CD14-positive monocyte (primary cell): ENCODE data around the gene CNTLN. TPM values are rescaled to one million over a fixed set of nuclear protein-coding genes. Genes with fewer than 3 reads are reported as not detected.

Source experiments
- DNase-seq, 3 donors: peaks; one replicate each; pipeline ENCODE4 v3.0.0-alpha.2; 2011 to 2022
- H2AFZ ChIP-seq: 2 replicates; pipeline ENCODE4 v1.6.0; 2012; ENCODE audit warnings: mild to moderate bottlenecking, low read depth, low read length, inconsistent platforms; ENCODE audit not compliant: insufficient read depth, poor library complexity, severe bottlenecking
- H3K27ac ChIP-seq, 2 donors: 1 replicate in 1 of 2; 2 replicates in 1 of 2; pipeline ENCODE4 v1.5.1; 2012 to 2013; ENCODE audit warnings: low read length in 2 of 2, control low read depth in 1 of 2, inconsistent platforms in 1 of 2, low read depth in 1 of 2, mild to moderate bottlenecking in 1 of 2
- H3K27me3 ChIP-seq, 2 donors: one replicate each; pipeline versions ENCODE4 v1.6.0 to v1.6.1; 2011 to 2013; ENCODE audit warnings: low read length in 2 of 2; ENCODE audit not compliant: control insufficient read depth in 2 of 2, insufficient read depth in 2 of 2
- H3K36me3 ChIP-seq, 2 donors: replicated peaks in 1 of 2; 1 replicate in 1 of 2; 2 replicates in 1 of 2; pipeline versions ENCODE4 v1.5.1 to v1.6.1; 2012 to 2013; ENCODE audit warnings: low read length in 2 of 2, control low read depth in 1 of 2, inconsistent platforms in 1 of 2, mild to moderate bottlenecking in 1 of 2; ENCODE audit not compliant: insufficient read depth in 2 of 2, control insufficient read depth in 1 of 2
- H3K4me1 ChIP-seq, 2 donors: 1 replicate in 1 of 2; 2 replicates in 1 of 2; pipeline versions ENCODE4 v1.5.1 to v1.6.1; 2012 to 2013; ENCODE audit warnings: low read length in 2 of 2, control low read depth in 1 of 2, inconsistent platforms in 1 of 2, mild to moderate bottlenecking in 1 of 2, moderate library complexity in 1 of 2; ENCODE audit not compliant: insufficient read depth in 2 of 2, control insufficient read depth in 1 of 2
- H3K4me2 ChIP-seq: replicated peaks from 2 replicates; pipeline ENCODE3; 2012; ENCODE audit warnings: low read length, moderate library complexity, mild to moderate bottlenecking; ENCODE audit not compliant: poor library complexity, severe bottlenecking; ENCODE audit errors: extremely low read depth
- H3K4me3 ChIP-seq, 3 experiments: fragments of 200-600 bp in 1 of 3; sonication (generic) in 1 of 3; replicated peaks in 1 of 3; 1 replicate in 2 of 3; 2 replicates in 1 of 3; pipeline ENCODE4 v1.5.1; 2011 to 2013; ENCODE audit warnings: low read length in 3 of 3, mild to moderate bottlenecking in 3 of 3, control low read depth in 2 of 3, low read depth in 2 of 3, inconsistent platforms in 1 of 3, moderate library complexity in 1 of 3
- H3K79me2 ChIP-seq: 2 replicates; pipeline ENCODE4 v1.6.0; 2012; ENCODE audit warnings: mild to moderate bottlenecking, control low read depth, inconsistent platforms, low read length, moderate library complexity; ENCODE audit not compliant: insufficient read depth
- H3K9ac ChIP-seq: 2 replicates; pipeline ENCODE4 v1.6.0; 2017; ENCODE audit warnings: low read length, mild to moderate bottlenecking; ENCODE audit not compliant: insufficient read depth, poor library complexity, severe bottlenecking
- H3K9me3 ChIP-seq, 2 donors: replicated peaks in 1 of 2; 1 replicate in 1 of 2; 2 replicates in 1 of 2; pipeline versions ENCODE4 v1.5.1 to v1.6.1; 2012 to 2013; ENCODE audit warnings: low read length in 2 of 2, control low read depth in 1 of 2; ENCODE audit not compliant: control insufficient read depth in 1 of 2, insufficient read depth in 1 of 2
- H4K20me1 ChIP-seq: 2 replicates; pipeline ENCODE4 v1.6.0; 2012; ENCODE audit warnings: mild to moderate bottlenecking, low read length, control low read depth, moderate library complexity; ENCODE audit not compliant: insufficient read depth
- H3K27ac Mint-ChIP-seq, 7 donors: one replicate each; pipeline ENCODE4 v1.8.0; 2020; ENCODE audit warnings: mild to moderate bottlenecking in 7 of 7, mixed read lengths in 7 of 7, moderate library complexity in 6 of 7, inconsistent platforms in 2 of 7
- H3K27me3 Mint-ChIP-seq, 3 donors: one replicate each; pipeline ENCODE4 v1.8.0; 2021 to 2022; ENCODE audit warnings: low read depth in 3 of 3, mild to moderate bottlenecking in 3 of 3, mixed read lengths in 3 of 3, moderate library complexity in 3 of 3, inconsistent platforms in 1 of 3
- H3K36me3 Mint-ChIP-seq, 2 donors: one replicate each; pipeline ENCODE4 v1.8.0; 2020; ENCODE audit warnings: mixed read lengths in 2 of 2, inconsistent platforms in 1 of 2, mild to moderate bottlenecking in 1 of 2
- H3K4me1 Mint-ChIP-seq: one replicate; pipeline ENCODE4 v1.8.0; 2020; ENCODE audit warnings: mild to moderate bottlenecking, mixed read lengths
- H3K4me3 Mint-ChIP-seq, 2 donors: one replicate each; pipeline ENCODE4 v1.8.0; 2020; ENCODE audit warnings: mild to moderate bottlenecking in 2 of 2, mixed read lengths in 2 of 2, moderate library complexity in 1 of 2
- H3K9me3 Mint-ChIP-seq, 7 donors: one replicate each; pipeline ENCODE4 v1.8.0; 2020 to 2022; ENCODE audit warnings: mixed read lengths in 7 of 7, mild to moderate bottlenecking in 6 of 7, moderate library complexity in 6 of 7, inconsistent platforms in 2 of 7
- WGBS: methylation state at CpG from one replicate; pipeline ENCODE4 v1.1.5; 2013; ENCODE audit warnings: missing lambda C conversion rate; ENCODE audit not compliant: insufficient coverage; 5-methylcytosine and 5-hydroxymethylcytosine counted together
- intact Hi-C, 2 donors: fragments of 100-400 bp; cut with micrococcal nuclease; formaldehyde crosslinking; loops; one replicate each; pipeline versions ENCODE4 v1.15.0 to v1.15.1; 2023
- polyA plus RNA-seq, 3 donors: library from polyadenylated mRNA; depleted of rRNA in 1 of 3; unstranded in 2 of 3; stranded (reverse) in 1 of 3; fragments of 300-500 nt in 2 of 3; fragments of >200 nt in 1 of 3; fragmentation: Illumina TruSeq in 2 of 3; gene quantifications; 1 replicate in 2 of 3; 2 replicates in 1 of 3; pipeline ENCODE4 v1.2.3, GENCODE V29; 2012 to 2021
- TF ChIP-seq, protein P1 (sequence below): fragments of 200-600 bp; IDR thresholded peaks from one replicate; pipeline ENCODE4 v1.8.0; 2022; ENCODE audit warnings: antibody characterized with exemption, mild to moderate bottlenecking

The CNTLN gene
- polyA plus RNA-seq, 3 donors, result 2.2 to 5.6 (median 4.0) TPM

DNA sequence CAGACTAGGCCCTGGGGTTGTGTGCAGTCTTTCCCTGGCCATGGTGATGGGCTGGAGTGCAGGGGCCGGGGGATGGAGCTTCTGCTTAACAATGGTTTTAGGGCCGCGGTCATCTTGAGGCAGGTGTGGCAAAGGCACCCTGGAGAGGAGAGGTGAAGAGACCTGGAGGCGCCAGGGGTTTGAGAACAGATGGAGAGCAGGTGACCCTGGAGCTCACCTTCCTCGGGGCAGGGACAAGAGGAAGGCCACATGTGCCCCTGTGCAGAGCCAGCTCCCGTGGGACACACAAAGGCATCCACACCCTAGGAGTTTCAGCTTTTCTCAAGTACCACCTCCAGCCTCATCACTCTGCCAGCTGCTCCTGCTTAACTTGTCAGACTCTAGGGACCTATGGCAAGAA is 397.6 kb downstream of the CNTLN start:
- no peaks in the 10 kb centered on the region for H3K36me3 ChIP-seq
- no peaks in the 10 kb centered on the region for H3K79me2 ChIP-seq
- Mint-ChIP-seq H3K27ac (no peak overlapping the region), H3K4me3 (no peak overlapping the region), H3K9me3 (no peaks in the 10 kb centered on the region), H3K36me3 (no peaks in the 10 kb centered on the region), H3K4me1 (no peaks in the 10 kb centered on the region), H3K27me3 (peaks cover 2 to 4% (median 2%) of the 10 kb centered on the region in 3 donors)
- H3K27me3 ChIP-seq, result no peaks in the 10 kb centered on the region
- H2AFZ ChIP-seq, result no peak overlapping the region
- no peak overlapping the region for H3K9ac ChIP-seq
- intact Hi-C loops, result no loop called here
- no peaks in the 10 kb centered on the region for H3K4me1 ChIP-seq
- H3K4me3 ChIP-seq, result no peak overlapping the region
- no peak for DNase-seq
- no peak overlapping the region for H3K27ac ChIP-seq
- no peaks in the 10 kb centered on the region for H4K20me1 ChIP-seq
- 80% methylated on average over 6 of the region's 6 CpGs for WGBS
- H3K9me3 ChIP-seq, result no peaks in the 10 kb centered on the region
- TF ChIP-seq, protein P1, sequence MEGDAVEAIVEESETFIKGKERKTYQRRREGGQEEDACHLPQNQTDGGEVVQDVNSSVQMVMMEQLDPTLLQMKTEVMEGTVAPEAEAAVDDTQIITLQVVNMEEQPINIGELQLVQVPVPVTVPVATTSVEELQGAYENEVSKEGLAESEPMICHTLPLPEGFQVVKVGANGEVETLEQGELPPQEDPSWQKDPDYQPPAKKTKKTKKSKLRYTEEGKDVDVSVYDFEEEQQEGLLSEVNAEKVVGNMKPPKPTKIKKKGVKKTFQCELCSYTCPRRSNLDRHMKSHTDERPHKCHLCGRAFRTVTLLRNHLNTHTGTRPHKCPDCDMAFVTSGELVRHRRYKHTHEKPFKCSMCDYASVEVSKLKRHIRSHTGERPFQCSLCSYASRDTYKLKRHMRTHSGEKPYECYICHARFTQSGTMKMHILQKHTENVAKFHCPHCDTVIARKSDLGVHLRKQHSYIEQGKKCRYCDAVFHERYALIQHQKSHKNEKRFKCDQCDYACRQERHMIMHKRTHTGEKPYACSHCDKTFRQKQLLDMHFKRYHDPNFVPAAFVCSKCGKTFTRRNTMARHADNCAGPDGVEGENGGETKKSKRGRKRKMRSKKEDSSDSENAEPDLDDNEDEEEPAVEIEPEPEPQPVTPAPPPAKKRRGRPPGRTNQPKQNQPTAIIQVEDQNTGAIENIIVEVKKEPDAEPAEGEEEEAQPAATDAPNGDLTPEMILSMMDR, result no peak
- H3K4me2 ChIP-seq, result no peak overlapping the region

DNA sequence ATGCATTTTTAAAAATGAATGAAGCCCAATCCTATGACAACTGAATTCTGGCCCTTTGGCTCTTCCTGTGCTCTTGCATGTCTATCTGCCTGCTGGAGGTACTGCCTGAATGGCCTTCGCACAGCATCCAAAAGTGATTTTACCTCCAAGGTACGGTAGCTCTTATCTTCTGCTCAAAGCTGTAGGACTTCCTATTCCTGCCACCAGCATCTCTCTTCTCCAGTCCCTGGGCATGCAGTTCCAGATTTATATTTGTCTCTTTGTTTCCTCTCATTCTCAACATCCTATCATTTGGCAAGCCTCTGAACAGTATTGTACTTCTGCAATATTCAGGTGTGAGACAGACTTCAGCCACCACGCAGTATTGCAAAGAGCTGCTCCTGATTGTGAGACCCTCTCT is 400.3 kb downstream of the CNTLN start:
- Histone ChIP-seq H3K4me3 (no peak overlapping the region), H3K4me1 (no peaks in the 10 kb centered on the region), H2AFZ (no peak overlapping the region), H3K27ac (no peak overlapping the region), H3K9me3 (peaks cover 0 to 2% of the 10 kb centered on the region in 2 donors), H3K4me2 (no peak overlapping the region), H3K36me3 (no peaks in the 10 kb centered on the region), H3K9ac (no peak overlapping the region), H4K20me1 (no peaks in the 10 kb centered on the region), H3K79me2 (no peaks in the 10 kb centered on the region), H3K27me3 (no peaks in the 10 kb centered on the region)
- no peak for DNase-seq
- Mint-ChIP-seq H3K4me1 (no peaks in the 10 kb centered on the region), H3K9me3 (peaks cover 3 to 14% (median 6%) of the 10 kb centered on the region in 7 donors), H3K4me3 (no peak overlapping the region), H3K27ac (no peak overlapping the region), H3K27me3 (peaks cover 0 to 2% (median 2%) of the 10 kb centered on the region in 3 donors), H3K36me3 (no peaks in the 10 kb centered on the region)
- intact Hi-C loops, result no loop called here
- TF ChIP-seq, protein P1, result no peak
- WGBS, result 75% methylated on average over 3 of the region's 3 CpGs
